CD4-positive, alpha-beta T cell treated with Interferon gamma for 1 hour (primary cell): ENCODE data around the gene HERC3.
A peak's percentile ranks its signal among the peaks of the same experiment; 100 is the strongest.

Experiments used
- DNase-seq: peaks from one replicate; pipeline ENCODE4 v3.0.0-alpha.2; 2020

HERC3 gene

DNA sequence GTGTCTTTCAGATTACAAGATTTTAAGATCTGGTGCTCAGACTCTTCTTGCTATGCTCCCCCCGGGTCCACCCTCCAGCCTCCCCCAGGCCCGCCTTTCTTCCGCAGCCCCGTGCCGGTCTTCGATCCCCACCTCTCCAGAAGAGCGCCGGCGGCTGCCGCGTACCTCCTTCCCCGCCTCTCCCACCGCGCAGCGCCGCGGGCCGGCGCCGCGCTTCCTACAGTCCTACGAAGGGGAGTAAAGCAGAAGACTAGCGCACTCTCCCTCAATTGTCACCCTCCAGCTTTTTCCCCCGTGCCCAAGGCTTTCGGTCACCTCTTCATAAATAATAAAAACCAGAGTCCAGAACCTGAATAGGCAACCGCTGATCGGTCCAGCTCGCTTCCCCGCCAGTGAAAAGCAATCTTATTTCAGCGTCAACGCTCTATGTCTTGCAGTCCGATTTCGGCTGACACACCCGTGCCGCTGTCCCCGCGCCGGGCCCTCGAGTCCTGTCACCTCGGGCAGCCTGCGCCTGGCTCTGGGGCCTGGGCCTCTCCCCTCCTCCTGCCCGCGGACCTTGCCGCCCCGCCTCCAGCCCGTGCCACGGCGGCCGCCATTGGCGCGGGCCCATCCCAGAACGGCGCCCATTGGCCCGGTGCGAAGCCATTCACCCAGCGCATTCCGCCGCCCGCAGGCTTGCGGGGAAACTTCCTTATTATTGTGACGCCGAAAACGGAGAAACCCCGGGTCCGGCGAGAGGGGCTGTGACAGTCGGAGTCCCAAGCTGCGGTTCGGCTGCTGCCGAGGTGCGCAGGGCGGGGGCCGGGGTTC is at the start of gene HERC3:
TSS of gene HERC3 (plus strand) at position 694 of the 813 bp plus-strand sequence. CDS start 13,344 bp downstream, outside the sequence.
- peak; percentile 87 for DNase-seq

- no peak for DNase-seq
These were observed 42.5 kb upstream of the HERC3 start for GRCh38 chr4:88549815-88550214.

GRCh38 chr4:88567591-88567990 is 24.7 kb upstream of the HERC3 start:
- no peak for DNase-seq

GRCh38 chr4:88570001-88570400 is 22.3 kb upstream of the HERC3 start:
- no peak for DNase-seq

GRCh38 chr4:88573276-88573980 is 18.9 kb upstream of the HERC3 start:
- no peak for DNase-seq

GRCh38 chr4:88573995-88574394 is 18.3 kb upstream of the HERC3 start:
- DNase-seq, result no peak

DNA sequence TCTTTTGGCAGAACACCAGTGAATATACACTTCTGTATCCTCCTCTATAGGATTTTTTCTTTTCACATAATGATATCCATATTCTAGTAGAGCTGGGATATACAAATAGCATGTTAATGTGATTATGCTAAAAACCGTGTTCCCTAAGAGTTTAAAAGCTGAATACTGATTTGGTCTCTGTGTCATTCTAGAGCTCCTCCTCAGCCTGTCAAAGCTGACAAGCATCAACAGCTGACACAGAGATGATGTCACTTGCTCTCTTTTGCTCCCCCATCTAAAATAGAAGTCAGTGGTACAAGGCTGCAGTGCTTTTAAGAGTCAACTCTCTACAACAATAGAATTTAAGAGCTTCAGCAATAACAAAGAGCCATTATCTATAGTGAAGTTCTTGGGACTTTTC is 17.1 kb upstream of the HERC3 start:
- DNase-seq, result no peak

DNA sequence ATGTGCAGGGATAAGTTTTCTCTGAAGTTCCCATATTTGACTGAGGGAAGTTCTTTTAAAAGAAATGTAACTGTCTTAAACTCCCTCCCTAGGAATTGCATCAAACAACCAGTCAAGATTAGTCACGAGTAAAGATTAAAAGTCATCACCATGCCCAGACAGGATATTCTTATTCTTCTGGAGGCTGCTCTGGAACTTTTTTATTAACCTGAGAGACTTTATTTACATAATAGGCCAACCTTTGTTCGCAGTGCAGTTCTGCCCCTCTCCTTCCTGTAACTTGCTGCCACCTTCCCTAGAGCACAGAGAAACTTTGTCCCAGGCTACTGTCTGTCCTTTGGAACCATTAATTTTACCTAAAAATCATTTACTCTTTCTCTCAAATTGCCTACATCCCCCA is 9.8 kb upstream of the HERC3 start:
- no peak for DNase-seq

- no peak for DNase-seq
These were observed 8.4 kb upstream of the HERC3 start for GRCh38 chr4:88583631-88584470.

DNA sequence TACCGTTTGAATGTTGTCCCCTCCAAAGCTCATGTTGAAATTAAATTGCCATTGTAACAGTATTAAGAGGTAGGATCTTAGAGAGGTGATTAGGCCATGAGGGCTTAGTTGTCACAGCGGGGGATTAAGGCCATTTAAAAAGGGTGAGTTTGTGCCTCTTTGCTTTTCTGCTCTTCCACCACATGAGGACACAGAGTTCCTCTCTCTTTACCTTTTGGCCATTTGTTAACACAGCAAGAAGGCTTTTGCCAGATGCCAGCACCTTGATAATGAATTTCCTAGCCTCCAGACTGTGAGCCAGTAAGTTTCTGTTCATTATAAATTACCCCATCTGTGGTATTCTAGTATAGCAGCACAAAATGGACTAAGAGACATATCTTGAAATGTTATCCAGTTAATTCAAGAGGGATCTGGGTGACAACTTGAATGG is 7.8 kb upstream of the HERC3 start:
- no peak for DNase-seq

- DNase-seq, result no peak
These were observed 6.4 kb upstream of the HERC3 start for GRCh38 chr4:88585917-88586316.

DNA sequence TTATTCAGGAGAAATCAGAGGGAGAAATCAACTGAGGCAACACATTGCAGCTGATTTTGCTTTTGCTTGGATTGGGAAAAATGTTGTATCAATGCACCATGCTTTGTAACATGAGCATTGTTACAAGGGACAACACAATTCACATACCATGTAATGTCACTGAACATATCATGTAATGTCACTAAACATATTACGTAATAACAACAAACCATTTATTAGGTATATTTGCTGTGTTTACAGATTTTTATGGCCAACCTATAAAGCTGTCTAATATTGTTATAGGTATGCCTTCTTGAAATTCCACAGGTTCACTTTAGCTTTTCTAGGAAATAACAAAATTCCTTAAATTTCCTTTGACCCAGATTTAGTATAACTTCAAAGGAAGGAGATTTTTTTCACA is 5.0 kb upstream of the HERC3 start:
- DNase-seq, result no peak

GRCh38 chr4:88592600-88593448 is 544 bp downstream of the HERC3 start:
- DNase-seq, result peak; percentile 83

DNA sequence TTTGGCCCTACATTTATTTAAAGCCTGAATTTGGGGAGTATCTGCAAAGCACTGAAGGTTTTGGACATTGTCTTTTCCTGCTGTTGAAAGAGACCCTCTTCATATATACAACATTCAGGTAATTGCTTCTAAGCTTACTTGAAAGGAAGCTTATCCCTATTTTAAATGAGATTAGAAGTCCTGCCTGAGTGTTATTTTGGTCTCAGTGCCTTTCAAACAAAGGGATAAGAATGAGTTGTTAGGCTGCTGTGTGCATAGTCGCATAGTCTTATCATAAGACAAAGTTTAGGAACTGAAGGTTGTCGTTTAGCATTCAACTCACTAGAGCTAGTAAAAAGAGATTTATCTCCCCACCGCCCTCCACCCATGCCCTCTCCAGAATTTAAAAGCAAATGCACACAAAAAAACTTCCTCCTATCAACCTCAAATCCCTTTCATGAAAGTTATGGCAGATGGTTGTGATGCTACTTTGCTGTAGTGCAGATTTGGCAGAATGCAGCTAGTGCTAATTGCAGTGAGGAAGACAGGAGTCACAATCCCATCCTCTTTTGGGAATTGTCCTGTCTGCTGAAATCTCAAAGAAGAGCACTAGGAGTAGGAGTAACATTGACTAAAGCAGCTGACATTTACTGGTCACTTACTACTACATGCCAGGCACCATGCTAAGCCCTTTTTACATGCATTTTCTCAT is 5.8 kb downstream of the HERC3 start:
- no peak for DNase-seq

- DNase-seq, result no peak
These were observed 7.0 kb downstream of the HERC3 start for GRCh38 chr4:88599298-88599697.

- DNase-seq, result no peak
These were observed 7.4 kb downstream of the HERC3 start for GRCh38 chr4:88599714-88600113.

DNA sequence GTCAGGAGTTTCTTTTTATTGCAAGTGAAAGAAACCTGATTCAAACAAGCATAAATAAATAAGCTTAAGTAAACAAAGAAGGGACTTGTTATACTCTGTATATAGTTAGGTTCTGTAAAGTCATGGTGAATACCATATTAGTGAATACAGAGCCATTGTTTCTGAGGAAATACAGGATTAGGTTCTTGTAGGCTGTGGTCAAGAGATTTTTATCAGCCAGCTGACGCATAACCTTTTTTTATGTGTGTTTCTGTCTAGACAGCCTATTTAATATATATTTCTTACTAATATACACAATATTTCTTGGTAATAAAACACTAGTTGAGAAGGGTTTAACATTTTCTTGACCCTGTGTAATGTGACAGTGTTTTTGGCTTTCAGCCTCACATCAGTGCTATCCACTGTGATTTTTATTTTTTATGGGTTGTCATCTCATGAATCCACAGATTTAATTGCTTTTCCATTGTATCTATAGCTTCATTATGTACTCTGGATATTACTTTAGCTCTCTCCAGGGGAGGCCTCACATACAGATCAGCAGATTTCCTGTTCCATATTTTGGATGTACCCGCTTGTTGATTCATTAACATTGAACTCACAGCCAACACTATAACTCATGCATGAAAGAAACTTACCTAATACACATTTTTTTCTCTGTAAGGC is 8.0 kb downstream of the HERC3 start:
- DNase-seq, result no peak

- DNase-seq, result no peak
These were observed 12.8 kb downstream of the HERC3 start for GRCh38 chr4:88604978-88605678.

DNA sequence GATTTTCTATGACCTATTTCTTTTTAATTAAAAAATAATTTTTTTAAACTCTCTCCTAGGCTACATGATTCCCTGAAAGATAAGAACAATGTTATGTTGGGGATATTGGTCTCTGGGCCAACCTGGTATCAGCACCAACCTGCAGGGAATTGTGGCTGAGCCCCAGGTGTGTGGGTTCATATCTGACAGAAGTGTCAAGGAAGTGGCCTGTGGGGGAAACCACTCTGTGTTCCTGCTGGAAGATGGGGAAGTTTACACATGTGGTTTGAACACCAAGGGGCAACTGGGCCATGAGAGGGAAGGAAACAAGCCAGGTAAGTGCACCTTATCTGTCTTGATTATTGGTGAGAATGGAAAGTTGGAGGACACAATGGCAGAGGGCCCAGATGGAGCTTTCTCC is 13.5 kb downstream of the HERC3 start:
- DNase-seq, result no peak

DNA sequence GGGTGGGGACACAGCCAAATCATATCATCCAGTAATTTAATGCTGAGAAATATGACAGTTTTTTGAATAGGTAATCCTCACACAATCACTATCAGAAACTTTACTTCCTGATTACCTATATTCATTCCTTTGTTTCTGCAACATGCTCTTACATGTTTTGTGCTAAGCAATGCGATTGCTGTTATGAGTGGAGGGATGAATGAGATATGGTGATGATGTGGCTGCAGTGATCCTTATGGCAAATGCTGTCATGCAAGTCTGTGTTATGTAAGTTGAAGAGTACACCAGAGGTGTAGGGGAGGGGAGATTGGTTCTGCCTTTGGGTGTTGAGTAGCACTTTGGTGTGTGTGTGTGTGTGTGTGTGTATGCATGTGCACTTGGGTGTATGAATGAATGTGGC is 14.6 kb downstream of the HERC3 start:
- DNase-seq, result no peak

DNA sequence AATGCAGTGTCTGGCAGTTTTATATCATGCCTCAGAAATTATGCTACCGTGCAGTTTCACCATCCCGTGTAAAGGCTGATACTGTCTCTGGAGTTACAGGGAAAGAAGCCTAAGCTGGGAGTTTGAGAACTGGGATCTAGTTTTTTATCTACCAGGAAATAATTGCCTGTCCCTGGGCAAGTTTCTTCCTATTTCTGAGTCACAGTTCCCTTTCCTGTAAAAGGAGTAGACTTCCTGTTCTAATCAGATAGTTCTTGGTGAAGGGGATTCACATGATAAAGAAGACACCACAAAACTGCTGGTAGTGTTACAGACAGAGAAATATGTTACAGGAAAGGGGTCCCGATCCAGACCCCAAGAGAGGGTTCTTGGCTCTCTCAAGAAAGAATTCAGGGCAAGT is 17.1 kb downstream of the HERC3 start:
- no peak for DNase-seq
